ENCODE data around the gene RIBC1. TPM values are rescaled to one million over a fixed set of nuclear protein-coding genes. Genes with fewer than 3 reads are reported as not detected.
A peak's percentile ranks its signal among the peaks of the same experiment; 100 is the strongest.
"Not testable (repeated sequence)": the region's sequence is repeated elsewhere in the genome, so short reads cannot be mapped to it uniquely, and the experiment has no call there.

Gene RIBC1
- polyA plus RNA-seq, 2 of the 4 experiments (the other 2 are of a cell fraction), result 0.52 to 0.96 TPM

GRCh38 chrX:53452812-53453211, 30.1 kb downstream of the RIBC1 start:
- ChIA-PET CTCF (interaction anchor here (1.4 to 2.4 kb wide), 2 partner anchors 29 to 140 kb away, joined by 5 to 9 read pairs; no protein-coding TSS in a partner anchor), POLR2A (no interaction called here)
- Histone ChIP-seq H3K9me3 (no peaks in the 10 kb centered on the region), H3K4me2 (no peak overlapping the region), H3K4me1 (peaks cover 15% of the 10 kb centered on the region), H3K27ac (no peak overlapping the region), H3K4me3 (no peak overlapping the region)
- FAIRE-seq (peak; percentile 86), ATAC-seq (no peak), DNase-seq (ENCODE audit: low read depth in 1 of 2, low spot score in 1 of 2) (no peak)
- TF ChIP-seq TFCP2L1 (CRISPR knock-in tag; IDR thresholded peaks at IDR 0.05) (no peak), HES2 (IDR thresholded peaks at IDR 0.05) (no peak), SMC3 (IDR thresholded peaks at IDR 0.05) (no peak), CEBPB (IDR thresholded peaks at IDR 0.05) (no peak)

GRCh38 chrX:53456254-53456653, 33.6 kb downstream of the RIBC1 start:
- DNase-seq (ENCODE audit: low read depth in 1 of 2, low spot score in 1 of 2) (peak in 1 of 2 experiments; percentile 59), ATAC-seq (peak; percentile 70 to 85; a peak in 5 of 6 replicates), FAIRE-seq (peak; percentile 100)
- H3K4me2 ChIP-seq, result peak overlapping the region; percentile 50
- CTCF ChIA-PET, result interaction anchor here (1.1 to 12.8 kb wide), 4 partner anchors 10 to 143 kb away, joined by 3 to 142 read pairs (median 7); no protein-coding TSS in a partner anchor
- peaks cover 25% of the 10 kb centered on the region for H3K4me1 ChIP-seq
- TF ChIP-seq FOSL2 (IDR thresholded peaks at IDR 0.05) (no peak), FOSL2 (CRISPR knock-in tag; IDR thresholded peaks at IDR 0.05) (peak; percentile 69), CTCF (IDR thresholded peaks at IDR 0.05) (no peak), CEBPB (IDR thresholded peaks at IDR 0.05) (peak in 1 of 2 experiments; percentile 54; a peak in 1 of 4 replicates), CBX8 (IDR thresholded peaks at IDR 0.05) (no peak), JUNB (IDR thresholded peaks at IDR 0.05) (peak; percentile 16; the same call in 1 of the 2 replicates)
- H3K27ac ChIP-seq, result peak overlapping the region; percentile 61 to 74
- POLR2A ChIA-PET, result no interaction called here
- no peaks in the 10 kb centered on the region for H3K9me3 ChIP-seq
- WGBS (ENCODE audit: missing lambda C conversion rate), result 3% methylated on average over 3 of the region's 3 CpGs
- H3K4me3 ChIP-seq, result no peak overlapping the region

- POLR2A ChIA-PET, result no interaction called here
- peak; percentile 55 to 59; a peak in 3 of 6 replicates for ATAC-seq
- FAIRE-seq, result peak; percentile 81
Measured at GRCh38 chrX:53458082-53458481, 35.4 kb downstream of the RIBC1 start.

GRCh38 chrX:53468659-53469058, 46.0 kb downstream of the RIBC1 start:
- CTCF ChIA-PET, result interaction anchor here (1.0 kb wide), 1 partner anchor 14 kb away, joined by 3 read pairs; no protein-coding TSS in a partner anchor
- POLR2A ChIA-PET; H3K4me1 ChIP-seq; ATAC-seq; H3K9me3 ChIP-seq; H3K4me3 ChIP-seq; H3K27ac ChIP-seq; FAIRE-seq; H3K4me2 ChIP-seq; DNase-seq (ENCODE audit: low read depth in 1 of 2, low spot score in 1 of 2): not testable (repeated sequence)
- 58% methylated on average over 3 of the region's 3 CpGs for WGBS (ENCODE audit: missing lambda C conversion rate)

More at GRCh38 chrX:53458082-53458481, 35.4 kb downstream of the RIBC1 start:
- CTCF ChIA-PET, result interaction anchor here (1.1 to 12.8 kb wide), 7 partner anchors 10 to 389 kb away, joined by 3 to 142 read pairs (median 3); no protein-coding TSS in a partner anchor
- H3K4me2 ChIP-seq, result peak overlapping the region; percentile 33
- WGBS (ENCODE audit: missing lambda C conversion rate), result 30% methylated on average over 5 of the region's 5 CpGs
- H3K9me3 ChIP-seq, result no peaks in the 10 kb centered on the region
- no peak overlapping the region for H3K27ac ChIP-seq
- peaks cover 25% of the 10 kb centered on the region for H3K4me1 ChIP-seq
- DNase-seq (ENCODE audit: low read depth in 1 of 2, low spot score in 1 of 2), result peak in 1 of 2 experiments; percentile 29
- no peak overlapping the region for H3K4me3 ChIP-seq
- TF ChIP-seq SMC3 (IDR thresholded peaks at IDR 0.05), result no peak
- TF ChIP-seq RNF2 (IDR thresholded peaks at IDR 0.05; ENCODE audit: borderline replicate concordance, low read depth), result no peak
- TF ChIP-seq ZSCAN20 (CRISPR knock-in tag; IDR thresholded peaks at IDR 0.05), result no peak
- peak; percentile 43 for TF ChIP-seq CTCF (IDR thresholded peaks at IDR 0.05)
- TF ChIP-seq FOSB (CRISPR knock-in tag; IDR thresholded peaks at IDR 0.05), result no peak
- TF ChIP-seq BHLHE40 (IDR thresholded peaks at IDR 0.05; ENCODE audit: low read depth, low read length), result no peak
- TF ChIP-seq RAD21 (conservative IDR thresholded peaks at IDR 0.05 in 1 of 2, IDR thresholded peaks at IDR 0.05 in 1 of 2), result peak; percentile 36 to 47; a peak in 4 of 5 replicates
- TF ChIP-seq PBX3 (IDR thresholded peaks at IDR 0.05), result no peak
- TF ChIP-seq CBX2 (IDR thresholded peaks at IDR 0.05; ENCODE audit: borderline replicate concordance, low read depth), result no peak
- TF ChIP-seq EHMT2 (IDR thresholded peaks at IDR 0.05; ENCODE audit: low read depth), result no peak
- TF ChIP-seq MAZ (IDR thresholded peaks at IDR 0.05; ENCODE audit: borderline replicate concordance, low read depth, low read length), result no peak
- no peak for TF ChIP-seq EHF (CRISPR knock-in tag; IDR thresholded peaks at IDR 0.05)

All from A549 (cell line).